Common myeloid progenitor, CD34-positive (primary cell): ENCODE data around the gene CRB3. TPM values are rescaled to one million over a fixed set of nuclear protein-coding genes. Genes with fewer than 3 reads are reported as not detected.

Source experiments
- CTCF ChIA-PET: fragments of 350-600 bp; sonication (Branson Sonifier 250); formaldehyde crosslinking; loops from one replicate; lab custom pipeline; 2021; ENCODE audit warnings: antibody characterized with exemption; lab: Charles Lee
- POLR2A ChIA-PET: fragments of 350-600 bp; sonication (Branson Sonifier 250); formaldehyde crosslinking; loops from one replicate; lab custom pipeline; 2021; ENCODE audit warnings: antibody characterized with exemption; lab: Charles Lee
- DNase-seq, 3 donors: peaks; one replicate each; pipeline versions ENCODE4 v3.0.0 to v3.0.0-alpha.2; 2013
- H3K27ac ChIP-seq, 2 experiments: 1 replicate in 1 of 2; 2 replicates in 1 of 2; pipeline ENCODE4 v1.7.0; 2013; ENCODE audit warnings: inconsistent platforms in 2 of 2, low read length in 2 of 2, mild to moderate bottlenecking in 2 of 2, low read depth in 1 of 2, moderate library complexity in 1 of 2; ENCODE audit not compliant: severe bottlenecking in 2 of 2, insufficient read depth in 1 of 2, poor library complexity in 1 of 2
- H3K27me3 ChIP-seq, 5 experiments: replicated peaks in 2 of 5; 1 replicate in 3 of 5; 2 replicates in 2 of 5; pipeline versions ENCODE4 v1.6.1 to v1.7.0; 2013; ENCODE audit warnings: low read length in 4 of 5, mild to moderate bottlenecking in 2 of 5, moderate library complexity in 2 of 5, inconsistent platforms in 1 of 5; ENCODE audit not compliant: insufficient read depth in 5 of 5, control insufficient read depth in 4 of 5
- H3K36me3 ChIP-seq, 4 experiments: 1 replicate in 2 of 4; 2 replicates in 2 of 4; pipeline versions ENCODE4 v1.6.1 to v1.7.0; 2013; ENCODE audit warnings: low read length in 3 of 4, control low read depth in 1 of 4, mild to moderate bottlenecking in 1 of 4; ENCODE audit not compliant: control insufficient read depth in 4 of 4, insufficient read depth in 4 of 4
- H3K4me1 ChIP-seq, 4 experiments: 1 replicate in 3 of 4; 2 replicates in 1 of 4; pipeline versions ENCODE4 v1.6.1 to v1.7.1; 2013; ENCODE audit warnings: low read length in 3 of 4, mild to moderate bottlenecking in 3 of 4, control low read depth in 1 of 4, inconsistent platforms in 1 of 4, moderate library complexity in 1 of 4; ENCODE audit not compliant: control insufficient read depth in 4 of 4, insufficient read depth in 4 of 4; ENCODE audit errors: control extremely low read depth in 1 of 4
- H3K4me3 ChIP-seq, 7 experiments: 1 replicate in 4 of 7; 2 replicates in 3 of 7; pipeline versions ENCODE4 v1.5.1 to v1.7.0; 2013; ENCODE audit warnings: mild to moderate bottlenecking in 7 of 7, low read length in 6 of 7, moderate library complexity in 6 of 7, inconsistent platforms in 2 of 7, low read depth in 2 of 7, control low read depth in 1 of 7; ENCODE audit not compliant: insufficient read depth in 4 of 7, control insufficient read depth in 1 of 7; ENCODE audit errors: extremely low read depth in 1 of 7
- H3K9me3 ChIP-seq, 5 experiments: 1 replicate in 4 of 5; 2 replicates in 1 of 5; pipeline versions ENCODE4 v1.6.1 to v1.7.1; 2013; ENCODE audit warnings: low read length in 4 of 5, mild to moderate bottlenecking in 2 of 5, inconsistent platforms in 1 of 5, low read depth in 1 of 5, moderate library complexity in 1 of 5; ENCODE audit not compliant: control insufficient read depth in 4 of 5, insufficient read depth in 2 of 5; ENCODE audit errors: control extremely low read depth in 1 of 5
- WGBS: methylation state at CpG from one replicate; pipeline ENCODE4 v1.1.5; 2013; ENCODE audit not compliant: insufficient coverage; 5-methylcytosine and 5-hydroxymethylcytosine counted together
- polyA plus RNA-seq: library from polyadenylated mRNA; unstranded; fragments of 120-200 nt; gene quantifications from one replicate; pipeline ENCODE4 v1.2.1, GENCODE V29; 2013

Gene CRB3, protein sequence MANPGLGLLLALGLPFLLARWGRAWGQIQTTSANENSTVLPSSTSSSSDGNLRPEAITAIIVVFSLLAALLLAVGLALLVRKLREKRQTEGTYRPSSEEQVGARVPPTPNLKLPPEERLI
- not detected for polyA plus RNA-seq

DNA sequence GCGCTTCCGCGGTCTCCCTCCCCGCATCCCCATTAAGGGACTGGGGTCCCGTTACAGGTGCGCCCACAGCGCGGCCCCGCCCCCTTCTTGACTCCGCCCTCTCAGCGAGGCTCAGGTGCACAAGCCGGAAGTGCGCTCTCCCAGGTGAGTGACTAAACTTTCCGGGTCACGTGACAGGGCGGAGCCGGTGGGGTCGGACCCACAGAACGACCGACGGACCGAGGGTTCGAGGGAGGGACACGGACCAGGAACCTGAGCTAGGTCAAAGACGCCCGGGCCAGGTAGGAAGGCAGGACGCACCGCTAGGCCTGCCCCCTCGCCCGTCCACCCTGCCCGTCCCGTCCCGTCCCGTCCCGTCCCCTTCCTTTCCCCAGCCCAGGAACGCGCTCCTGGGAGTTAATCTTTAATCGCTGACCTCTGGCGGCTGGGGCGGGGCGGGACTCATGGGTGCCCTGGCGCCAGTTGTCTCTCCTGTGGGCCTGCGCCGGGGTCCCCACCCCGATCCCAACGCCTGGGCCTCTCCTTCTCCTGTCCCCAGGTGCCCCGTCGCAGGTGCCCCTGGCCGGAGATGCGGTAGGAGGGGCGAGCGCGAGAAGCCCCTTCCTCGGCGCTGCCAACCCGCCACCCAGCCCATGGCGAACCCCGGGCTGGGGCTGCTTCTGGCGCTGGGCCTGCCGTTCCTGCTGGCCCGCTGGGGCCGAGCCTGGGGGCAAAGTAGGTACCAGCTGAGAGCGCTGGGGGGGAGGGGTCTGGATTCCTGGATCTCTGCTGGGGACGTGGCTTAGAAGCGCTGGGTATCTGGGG lies at the start of gene CRB3:
Gene CRB3 (plus strand): TSS at position 202 of the 804 bp plus-strand sequence. CDS start 431 bp downstream, at position 633.
- whole genome bisulfite sequencing = 8% methylated on average over 53 of the region's 65 CpGs
- no peak for DNase-seq
- peaks cover 0 to 3% (median 2%) of the 10 kb centered on the region in 4 experiments for H3K36me3 ChIP-seq
- H3K27ac ChIP-seq = no peak within 1 kb of the TSS
- H3K4me1 ChIP-seq = peaks cover 0 to 21% (median 19%) of the 10 kb centered on the region in 4 experiments
- no peaks in the 10 kb centered on the region for H3K9me3 ChIP-seq
- ChIA-PET CTCF (interaction anchor here (1.5 to 1.8 kb wide), 2 partner anchors 9 to 17 kb away, joined by 4 to 5 read pairs; partner anchors contain the start of gene DENND1C), POLR2A (no interaction called here)
- peaks cover 0 to 24% (median 8%) of the 10 kb centered on the region in 5 experiments for H3K27me3 ChIP-seq
- peak within 1 kb of the TSS in 4 of 7 experiments; percentile 10 to 54 (median 34) for H3K4me3 ChIP-seq

DNA sequence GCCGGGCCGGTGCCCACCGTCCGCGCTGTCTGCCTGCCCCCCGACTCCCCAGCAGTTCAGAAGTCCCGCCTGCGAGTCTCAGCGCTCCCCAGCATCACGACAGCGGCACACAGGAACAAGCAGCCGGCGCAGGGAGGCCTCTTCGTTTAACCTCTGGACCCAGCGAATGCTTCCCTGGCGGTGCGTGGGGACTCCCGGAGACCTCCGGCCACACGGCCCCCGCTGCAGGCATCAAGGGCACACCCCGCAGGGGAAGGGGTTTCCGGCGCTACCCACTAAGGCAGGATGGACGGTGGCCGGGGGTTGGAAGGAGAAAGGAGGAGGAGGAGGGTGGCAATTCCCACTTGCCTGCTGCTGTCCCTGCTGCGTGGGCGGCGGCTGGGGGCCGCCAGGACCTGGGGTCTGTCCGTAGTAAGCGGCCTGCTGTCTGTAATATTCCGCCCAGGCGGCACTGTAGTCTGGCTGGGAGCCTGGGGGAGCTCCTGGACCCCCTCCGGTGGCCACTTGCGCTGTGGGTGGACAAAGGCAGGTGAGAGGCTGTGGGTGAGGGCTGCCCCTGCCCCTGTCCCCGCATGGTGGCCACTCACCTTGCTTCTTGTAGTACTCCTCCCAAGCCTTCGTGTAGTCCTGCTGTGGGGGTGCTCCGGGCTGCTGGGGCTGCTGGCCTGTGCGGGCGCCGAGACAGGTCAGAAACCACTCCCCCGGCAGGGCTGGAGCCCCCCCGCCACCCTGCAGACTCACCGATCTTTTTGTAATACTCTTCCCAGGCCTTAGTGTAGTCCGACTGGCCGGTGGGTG lies 49.1 kb upstream of the CRB3 start:
- no peaks in the 10 kb centered on the region for H3K9me3 ChIP-seq
- no peak for DNase-seq
- peaks cover 4 to 65% (median 53%) of the 10 kb centered on the region in 4 experiments for H3K36me3 ChIP-seq
- H3K4me3 ChIP-seq = no peak overlapping the region
- ChIA-PET POLR2A (no interaction called here), CTCF (no interaction called here)
- H3K4me1 ChIP-seq = no peaks in the 10 kb centered on the region
- WGBS = 96% methylated on average over 37 of the region's 47 CpGs
- no peaks in the 10 kb centered on the region for H3K27me3 ChIP-seq
- H3K27ac ChIP-seq = no peak overlapping the region

DNA sequence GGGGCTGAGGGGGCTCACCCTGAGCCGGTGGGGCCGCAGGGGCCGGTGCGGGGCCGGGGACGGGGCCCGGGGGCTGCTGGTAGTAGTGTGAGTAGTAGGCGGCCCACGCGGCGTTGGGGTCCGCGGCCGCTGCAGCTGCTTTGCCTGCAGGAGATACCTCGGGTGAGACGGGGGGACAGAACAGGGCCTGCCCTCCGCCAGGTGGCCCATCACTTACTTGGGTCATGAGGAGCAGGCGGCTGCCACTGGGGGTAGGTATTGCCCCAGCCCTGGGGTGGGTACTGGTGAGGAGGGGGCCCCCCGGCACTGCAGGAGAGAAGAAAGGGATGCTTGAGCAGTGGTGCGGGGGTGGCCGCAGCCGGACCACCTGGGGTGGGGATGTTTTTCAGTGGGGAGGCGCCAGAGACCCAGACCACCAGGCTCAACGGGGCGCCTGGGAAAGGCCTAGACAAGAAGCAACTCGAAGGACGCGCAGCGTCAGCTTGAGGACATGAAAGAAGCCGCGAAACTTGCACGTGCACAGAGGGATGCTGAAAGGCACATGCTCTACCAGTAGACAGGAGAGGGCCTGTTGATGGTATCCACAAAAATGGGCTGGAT lies 48.4 kb upstream of the CRB3 start:
- ChIA-PET POLR2A (interaction anchor here (0.6 kb wide), 1 partner anchor 120 kb away, joined by 3 read pairs; no protein-coding TSS in a partner anchor), CTCF (no interaction called here)
- WGBS = 98% methylated on average over 15 of the region's 32 CpGs
- Histone ChIP-seq H3K27me3 (no peaks in the 10 kb centered on the region), H3K4me1 (no peaks in the 10 kb centered on the region), H3K36me3 (peaks cover 7 to 72% (median 60%) of the 10 kb centered on the region in 4 experiments), H3K27ac (no peak overlapping the region), H3K4me3 (no peak overlapping the region), H3K9me3 (no peaks in the 10 kb centered on the region)
- no peak for DNase-seq

DNA sequence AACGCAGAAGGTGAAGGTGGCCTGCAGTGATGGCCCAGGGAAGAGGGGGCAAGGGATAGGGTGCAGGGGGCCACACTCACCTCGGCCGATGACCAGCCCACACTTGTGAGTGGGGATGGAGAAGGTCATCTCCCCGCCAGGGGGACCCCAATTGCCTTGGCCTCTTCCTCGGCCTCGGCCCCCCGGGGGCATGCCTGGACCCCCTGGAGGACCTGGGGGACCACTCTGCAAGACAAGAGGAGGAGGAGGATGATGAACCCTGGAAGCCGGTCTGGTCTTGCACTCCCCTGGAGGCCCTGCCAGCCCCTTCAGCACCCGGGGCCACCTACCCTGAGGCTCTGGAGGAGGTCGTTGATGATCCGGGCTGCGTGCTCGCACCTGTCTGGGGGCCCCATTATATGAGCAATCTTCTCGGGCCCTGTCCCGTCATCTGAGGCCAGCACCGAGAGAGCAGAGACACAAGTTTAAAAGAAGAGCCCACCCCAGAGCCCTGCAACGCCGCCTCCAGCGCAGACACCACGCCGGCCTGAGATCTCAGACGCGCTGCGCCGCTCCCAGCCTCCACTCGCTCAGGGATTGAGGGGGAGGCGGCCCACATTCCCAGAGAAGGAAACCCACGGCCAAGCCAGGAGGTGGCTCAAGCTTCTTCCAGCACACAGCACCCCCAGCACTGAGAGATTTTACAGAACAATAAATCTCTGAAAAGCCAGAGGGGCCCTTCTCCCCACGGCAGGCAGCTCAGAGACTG lies 47.2 kb upstream of the CRB3 start:
- H3K9me3 ChIP-seq = no peaks in the 10 kb centered on the region
- peaks cover 9 to 83% (median 69%) of the 10 kb centered on the region in 4 experiments for H3K36me3 ChIP-seq
- CTCF ChIA-PET = interaction anchor here (0.6 to 1.2 kb wide), 2 partner anchors 54 to 199 kb away, joined by 3 read pairs; no protein-coding TSS in a partner anchor
- POLR2A ChIA-PET = interaction anchor here (0.8 kb wide), 1 partner anchor 12 kb away, joined by 5 read pairs; no protein-coding TSS in a partner anchor
- H3K27ac ChIP-seq = no peak overlapping the region
- H3K27me3 ChIP-seq = no peaks in the 10 kb centered on the region
- no peak for DNase-seq
- peaks cover 0 to 1% (median 0%) of the 10 kb centered on the region in 4 experiments for H3K4me1 ChIP-seq
- 96% methylated on average over 26 of the region's 29 CpGs for WGBS
- H3K4me3 ChIP-seq = no peak overlapping the region

DNA sequence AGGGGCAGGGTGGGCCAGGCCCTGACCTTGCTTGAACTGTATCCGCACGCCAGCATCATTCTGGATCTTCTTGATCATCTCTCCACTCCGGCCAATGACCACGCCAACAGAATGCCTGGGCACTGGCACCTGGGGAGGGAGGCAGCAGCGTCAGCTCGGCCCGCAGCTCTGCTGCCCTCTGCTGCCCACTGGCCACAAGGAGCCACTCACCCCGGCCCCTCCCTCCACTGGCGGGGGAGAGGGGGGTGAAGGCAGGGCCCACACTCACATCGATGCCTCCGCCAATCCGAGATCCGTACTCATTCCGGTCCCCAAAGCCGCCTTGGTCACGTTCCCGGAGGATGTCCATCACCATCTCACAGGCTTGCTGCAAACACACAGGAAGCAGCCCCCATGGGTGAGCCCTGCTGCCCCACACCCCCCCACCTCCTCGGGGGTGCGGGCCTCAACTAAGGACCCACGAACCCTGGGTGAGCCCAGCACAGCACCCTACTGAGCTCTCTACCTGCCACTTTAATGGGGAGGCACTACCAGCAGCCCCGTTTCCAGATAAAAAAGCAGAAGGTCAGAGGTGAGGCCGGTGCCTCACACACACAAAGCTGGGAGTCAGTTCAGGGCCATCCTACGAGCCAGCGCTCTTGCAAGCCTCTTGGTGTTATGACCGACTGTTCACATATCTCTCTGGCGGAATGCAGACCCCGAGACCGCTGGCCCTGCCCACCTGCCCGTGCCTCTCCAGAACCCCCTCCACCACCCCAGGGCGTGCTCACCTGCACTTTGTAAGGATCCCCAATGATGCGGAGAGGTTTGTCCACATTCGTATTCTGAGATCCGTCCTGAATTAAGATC lies 46.1 kb upstream of the CRB3 start:
- POLR2A ChIA-PET = interaction anchor here (0.8 kb wide), 1 partner anchor 13 kb away, joined by 5 read pairs; no protein-coding TSS in a partner anchor

More for the DNA sequence above, 46.1 kb upstream of the CRB3 start:
- peaks cover 9 to 92% (median 74%) of the 10 kb centered on the region in 4 experiments for H3K36me3 ChIP-seq
- H3K4me3 ChIP-seq = no peak overlapping the region
- H3K9me3 ChIP-seq = no peaks in the 10 kb centered on the region
- no peak for DNase-seq
- peaks cover 0 to 12% (median 9%) of the 10 kb centered on the region in 4 experiments for H3K4me1 ChIP-seq
- H3K27me3 ChIP-seq = no peaks in the 10 kb centered on the region
- H3K27ac ChIP-seq = no peak overlapping the region
- 98% methylated on average over 26 of the region's 33 CpGs for WGBS
- CTCF ChIA-PET = interaction anchor here (1.2 kb wide), 1 partner anchor 200 kb away, joined by 3 read pairs; no protein-coding TSS in a partner anchor
